GM12801 (cell line): ENCODE results near the gene CLSTN2.

ENCODE experiments used
- CTCF ChIP-seq: IDR thresholded peaks from one replicate; pipeline ENCODE4 v1.5.1; 2011; ENCODE audit warnings: control low read depth; ENCODE audit not compliant: insufficient read length; ENCODE audit errors: extremely low read depth

Gene CLSTN2

DNA sequence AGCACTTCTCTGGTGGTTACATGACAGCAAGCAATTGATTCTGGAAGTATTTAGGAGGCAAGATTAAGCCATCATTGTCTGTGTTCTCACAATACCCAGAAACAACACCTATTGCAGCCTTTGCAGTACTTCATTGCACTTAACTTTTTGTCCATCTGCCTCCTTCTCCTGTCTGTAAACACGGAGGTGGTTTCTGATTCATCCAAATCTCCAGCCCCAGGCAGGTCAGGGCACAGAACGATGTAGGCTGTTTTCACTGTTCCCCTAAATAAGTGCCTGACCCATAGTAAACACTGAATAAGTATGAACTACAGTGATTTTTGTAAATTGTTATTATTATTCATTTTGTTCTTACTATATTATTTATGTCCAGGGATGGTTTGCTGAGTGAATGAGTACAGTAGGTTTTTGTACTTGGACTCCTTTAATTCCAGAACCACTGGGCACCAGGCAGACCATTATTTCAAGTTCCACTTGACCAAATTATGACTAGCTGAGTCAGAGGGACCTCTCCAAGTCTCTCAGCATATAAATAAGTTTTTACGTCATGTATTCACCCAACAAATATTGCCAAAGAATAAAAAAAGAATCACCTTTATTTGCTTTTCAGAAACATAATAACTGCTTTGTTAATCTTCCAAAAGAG, 459.6 kb downstream of the CLSTN2 start:
- TF ChIP-seq CTCF: no peak

GRCh38 chr3:140395134-140396075, 460.4 kb downstream of the CLSTN2 start:
- no peak for TF ChIP-seq CTCF

DNA sequence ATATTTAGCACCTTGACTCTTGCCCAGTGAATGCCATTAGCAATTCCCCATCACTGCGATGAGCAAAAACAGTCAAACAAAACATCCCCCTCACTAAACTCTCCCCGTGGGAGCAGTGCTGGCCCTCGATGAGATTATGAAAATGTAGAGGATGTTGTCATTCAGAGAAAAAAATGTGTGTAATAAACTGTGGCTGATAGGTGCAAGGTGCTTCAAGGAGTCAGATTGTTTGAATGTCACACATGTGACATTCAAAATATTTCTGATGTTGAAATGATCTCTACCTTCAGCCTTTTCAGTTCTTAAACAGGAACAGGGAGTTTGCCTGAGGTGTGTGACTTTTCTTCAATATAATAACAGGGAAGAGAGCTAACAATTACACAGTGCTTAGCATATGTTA, 461.1 kb downstream of the CLSTN2 start:
- TF ChIP-seq CTCF: no peak

DNA sequence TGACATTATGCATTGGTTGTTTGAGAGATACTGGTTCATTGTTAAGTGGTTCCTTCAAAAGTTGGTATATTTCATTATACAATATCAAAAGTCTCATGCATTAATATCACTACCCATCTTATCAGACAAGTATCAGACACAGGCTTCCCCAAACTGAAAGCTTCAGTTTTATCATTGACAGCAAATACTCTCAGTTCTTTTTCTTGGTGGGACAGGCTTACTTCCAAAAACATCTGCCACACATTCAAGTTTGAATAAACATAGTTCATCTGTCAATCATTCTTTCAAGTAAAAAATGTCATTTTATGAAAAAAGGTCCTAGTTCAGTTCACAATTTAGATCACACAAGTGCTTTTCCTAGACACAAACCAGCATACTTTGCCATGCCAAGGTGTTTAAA, 462.9 kb downstream of the CLSTN2 start:
- TF ChIP-seq CTCF: no peak

GRCh38 chr3:140398387-140398786, 463.4 kb downstream of the CLSTN2 start:
- TF ChIP-seq CTCF: no peak

DNA sequence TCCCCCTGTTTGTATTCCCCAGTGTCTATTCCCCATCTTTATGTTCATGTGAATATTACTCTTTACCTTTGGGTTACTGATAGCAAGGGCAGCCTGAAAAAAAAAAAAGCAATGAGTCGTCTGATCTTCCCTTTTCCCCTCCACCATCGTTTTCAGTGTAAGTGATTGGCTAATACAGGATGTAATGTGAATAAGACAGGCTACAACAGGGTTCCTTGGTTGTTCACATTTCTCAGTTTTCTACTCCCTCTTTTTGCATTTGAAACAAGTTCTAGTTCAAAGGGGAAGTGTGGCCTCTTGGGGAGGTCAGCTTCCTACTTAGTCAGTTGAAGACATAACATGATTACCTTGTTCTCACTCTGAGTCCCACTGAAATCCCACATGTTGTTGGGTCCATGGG, 464.9 kb downstream of the CLSTN2 start:
- no peak for TF ChIP-seq CTCF

- TF ChIP-seq CTCF: no peak
Observed at GRCh38 chr3:140403079-140403478, 468.1 kb downstream of the CLSTN2 start.
